Large intestine (tissue), 3 donors: ENCODE results near the gene ZFHX2. TPM values are rescaled to one million over a fixed set of nuclear protein-coding genes. Genes with fewer than 3 reads are reported as not detected.

Experiments
- DNase-seq, 2 donors: peaks; one replicate each; pipeline versions ENCODE4 v3.0.0 to v3.0.0-alpha.2; 2013
- H3K27ac ChIP-seq: one replicate; pipeline ENCODE4 v1.5.1; 2013; ENCODE audit warnings: low read length
- H3K27me3 ChIP-seq: 2 replicates; pipeline ENCODE4 v1.6.1; 2013; ENCODE audit warnings: low read length; ENCODE audit not compliant: control insufficient read depth, insufficient read depth
- H3K36me3 ChIP-seq: 2 replicates; pipeline ENCODE4 v1.6.1; 2013; ENCODE audit warnings: low read length; ENCODE audit not compliant: control insufficient read depth, insufficient read depth
- H3K4me1 ChIP-seq: one replicate; pipeline ENCODE4 v1.6.1; 2013; ENCODE audit warnings: low read length; ENCODE audit not compliant: control insufficient read depth, insufficient read depth
- H3K4me3 ChIP-seq: one replicate; pipeline ENCODE4 v1.5.1; 2013; ENCODE audit warnings: low read length
- H3K9me3 ChIP-seq: one replicate; pipeline ENCODE4 v1.6.1; 2013; ENCODE audit warnings: mild to moderate bottlenecking, low read depth, low read length, moderate library complexity; ENCODE audit not compliant: control insufficient read depth
- WGBS: methylation state at CpG from one replicate; pipeline ENCODE4 v1.1.5; 2013; ENCODE audit warnings: low lambda C conversion rate; ENCODE audit not compliant: insufficient coverage; 5-methylcytosine and 5-hydroxymethylcytosine counted together
- polyA plus RNA-seq: library from polyadenylated mRNA; unstranded; fragments of 120-200 nt; gene quantifications from one replicate; pipeline ENCODE4 v1.2.1, GENCODE V29; 2013

Gene ZFHX2
- polyA plus RNA-seq, 1 donor: 4.1 TPM

DNA sequence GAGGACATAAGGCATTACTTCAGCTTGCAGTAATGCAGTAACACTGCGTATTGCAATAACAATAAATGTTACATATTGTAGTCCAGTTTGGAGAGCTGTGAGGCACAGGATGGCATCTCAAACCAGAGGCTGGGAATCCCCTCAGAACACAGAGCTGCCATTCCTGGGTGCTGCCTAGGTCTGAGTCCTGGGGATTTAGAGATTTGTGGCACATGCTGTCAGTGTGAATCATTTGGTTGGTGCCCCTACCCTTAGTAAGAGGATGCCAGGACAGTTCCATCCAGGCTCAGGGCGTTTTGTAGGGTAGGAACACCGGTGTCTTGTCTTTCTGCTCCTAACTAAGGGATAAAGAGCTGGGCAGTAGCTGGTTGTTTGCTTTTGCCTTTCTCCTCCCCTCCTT lies 22.5 kb downstream of the ZFHX2 start:
- no peaks in the 10 kb centered on the region for H3K4me1 ChIP-seq
- no CpG with 5 or more reads among the region's 3 CpGs for WGBS

DNA sequence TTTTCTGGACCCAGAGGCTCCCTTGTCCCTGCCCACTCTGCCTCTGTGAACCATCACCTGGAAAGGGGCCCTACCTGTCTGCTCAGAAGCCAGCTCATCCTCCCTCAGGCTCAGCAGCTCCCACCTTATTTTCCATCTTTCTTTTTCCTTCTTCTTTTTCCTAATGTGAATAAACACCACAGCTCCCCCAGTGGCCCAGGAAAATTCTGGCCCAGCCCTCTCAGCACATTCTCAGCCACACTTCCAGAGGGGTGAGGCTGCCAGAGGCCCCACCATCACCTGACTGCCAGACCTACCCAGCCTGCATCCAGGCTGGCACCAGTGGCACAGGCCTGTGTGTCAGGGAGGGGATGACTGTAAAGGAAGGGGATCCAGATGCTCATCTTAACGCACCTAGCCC lies 23.0 kb downstream of the ZFHX2 start:
- Histone ChIP-seq H3K27me3 (no peaks in the 10 kb centered on the region), H3K9me3 (no peaks in the 10 kb centered on the region), H3K4me3 (no peak overlapping the region), H3K4me1 (no peaks in the 10 kb centered on the region), H3K27ac (no peak overlapping the region), H3K36me3 (no peaks in the 10 kb centered on the region)
- no peak for DNase-seq
- WGBS: no CpG with 5 or more reads among the region's 1 CpG

More for the DNA sequence above, 22.5 kb downstream of the ZFHX2 start:
- H3K27me3 ChIP-seq: no peaks in the 10 kb centered on the region
- no peaks in the 10 kb centered on the region for H3K9me3 ChIP-seq
- no peak overlapping the region for H3K4me3 ChIP-seq
- no peak for DNase-seq
- H3K36me3 ChIP-seq: no peaks in the 10 kb centered on the region
- no peak overlapping the region for H3K27ac ChIP-seq

DNA sequence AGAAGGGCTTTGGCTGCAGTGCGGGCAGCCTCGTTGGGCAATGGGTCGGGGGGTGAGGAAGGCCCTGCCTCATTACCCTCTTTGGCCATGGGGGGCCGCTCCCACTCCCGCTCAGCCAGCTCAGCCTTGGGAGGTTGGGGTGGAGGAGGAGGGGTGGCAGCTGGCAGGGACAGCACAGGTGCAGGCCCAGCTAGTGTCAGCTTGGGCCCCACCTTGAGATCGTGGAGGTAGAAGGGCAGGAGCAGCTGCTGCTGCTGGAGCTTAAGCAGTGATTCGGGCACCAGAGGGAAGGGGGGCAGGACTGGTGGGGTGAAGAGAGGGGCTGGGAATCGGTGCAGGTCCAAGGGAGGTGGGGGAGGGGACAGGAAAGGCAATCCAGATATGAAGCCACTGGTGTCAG lies 26.0 kb downstream of the ZFHX2 start:
- Histone ChIP-seq H3K36me3 (no peaks in the 10 kb centered on the region), H3K27ac (no peak overlapping the region), H3K9me3 (no peaks in the 10 kb centered on the region), H3K27me3 (no peaks in the 10 kb centered on the region), H3K4me1 (no peaks in the 10 kb centered on the region), H3K4me3 (no peak overlapping the region)
- DNase-seq: no peak
- WGBS: no CpG with 5 or more reads among the region's 8 CpGs

DNA sequence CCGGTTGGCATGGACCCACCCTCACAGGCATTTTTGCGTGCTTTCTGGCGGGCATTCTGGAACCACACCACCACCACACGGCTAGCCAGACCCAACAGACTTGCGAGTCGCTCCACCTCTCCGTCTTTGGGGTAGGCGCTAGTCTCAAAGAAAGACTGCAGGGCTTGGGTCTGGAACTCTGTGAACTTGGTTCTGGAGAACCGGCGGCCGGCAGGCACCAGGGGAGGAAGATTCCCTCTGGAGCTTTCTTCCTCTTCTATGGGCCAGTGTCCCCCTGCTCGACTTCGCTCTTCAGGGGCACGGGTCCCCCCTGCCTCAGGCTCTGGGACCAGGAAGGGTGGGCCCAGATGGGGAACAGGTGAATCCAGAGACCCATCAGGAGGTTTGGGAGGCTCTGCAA lies 26.6 kb downstream of the ZFHX2 start:
- no peak for DNase-seq
- no peaks in the 10 kb centered on the region for H3K4me1 ChIP-seq
- no peak overlapping the region for H3K4me3 ChIP-seq
- no peaks in the 10 kb centered on the region for H3K27me3 ChIP-seq
- H3K9me3 ChIP-seq: no peaks in the 10 kb centered on the region
- no peak overlapping the region for H3K27ac ChIP-seq
- no CpG with 5 or more reads among the region's 14 CpGs for WGBS
- no peaks in the 10 kb centered on the region for H3K36me3 ChIP-seq

DNA sequence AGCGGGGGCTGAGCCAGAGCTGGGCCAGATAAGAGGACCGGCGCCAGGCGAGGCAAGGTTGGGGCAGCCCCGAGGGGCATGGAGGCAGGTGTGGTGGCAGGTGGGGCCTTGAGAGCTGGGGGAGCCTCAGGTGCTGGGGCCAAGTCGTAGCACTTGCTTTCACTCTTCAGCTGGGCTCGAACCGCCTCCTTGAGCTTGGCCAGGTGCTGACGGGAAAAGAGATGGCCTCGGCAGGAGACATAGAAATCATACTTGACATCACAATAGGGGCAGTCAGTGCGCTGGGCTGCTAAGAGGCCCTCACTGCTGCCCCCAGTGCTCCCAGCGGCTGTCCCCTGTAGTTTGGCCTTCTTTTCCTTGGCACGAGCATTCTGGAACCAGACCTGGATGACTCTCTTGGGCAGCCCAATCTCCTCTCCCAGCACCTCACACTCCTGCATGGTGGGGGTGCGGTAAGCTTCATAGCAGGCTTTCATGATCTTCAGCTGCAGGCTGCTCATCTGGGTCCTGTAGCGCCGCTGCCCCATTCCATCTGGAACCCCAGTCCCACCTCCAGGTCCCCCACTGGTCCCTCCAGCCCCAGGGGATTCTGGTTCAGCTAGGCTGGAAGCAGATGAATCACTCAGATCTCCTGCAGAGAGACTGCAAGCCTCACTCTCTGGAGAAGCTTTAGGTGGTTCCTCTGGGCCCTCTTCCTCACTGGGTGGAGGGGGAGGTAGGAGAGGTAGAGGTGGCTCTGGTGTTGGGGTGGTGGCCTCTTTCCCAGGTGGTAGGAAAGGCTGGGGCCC lies 28.1 kb downstream of the ZFHX2 start:
- Histone ChIP-seq H3K4me1 (no peaks in the 10 kb centered on the region), H3K36me3 (no peaks in the 10 kb centered on the region), H3K27ac (no peak overlapping the region), H3K27me3 (no peaks in the 10 kb centered on the region), H3K4me3 (no peak overlapping the region), H3K9me3 (no peaks in the 10 kb centered on the region)
- DNase-seq: no peak
- no CpG with 5 or more reads among the region's 16 CpGs for WGBS

DNA sequence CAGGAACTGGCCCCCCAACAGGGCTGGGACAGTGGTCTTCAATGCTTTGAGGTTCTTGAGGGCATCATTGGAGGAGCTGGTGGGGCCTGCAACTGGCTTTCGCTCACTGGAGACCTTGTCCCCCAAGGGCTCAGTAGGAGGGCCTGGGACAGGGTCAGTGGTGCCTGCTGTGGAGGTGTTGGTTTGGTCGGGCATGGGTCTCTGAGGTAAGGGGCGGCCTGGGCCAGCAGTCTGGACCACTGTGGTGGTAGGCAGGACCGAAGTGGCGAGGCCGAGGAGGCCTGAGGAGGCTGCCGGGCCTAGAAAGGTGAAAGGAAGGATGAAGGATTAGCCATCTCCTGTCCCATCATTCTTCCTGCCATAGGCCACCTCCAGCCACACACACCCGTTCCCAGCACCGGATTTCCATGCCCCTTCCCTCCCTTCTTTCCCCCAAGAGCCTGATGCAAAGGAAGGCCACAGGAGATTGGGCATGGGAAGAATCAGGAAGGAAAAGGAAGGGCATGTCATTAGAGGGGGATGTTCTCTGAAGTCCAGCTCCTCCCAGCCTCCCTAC lies 28.8 kb downstream of the ZFHX2 start:
- no peak for DNase-seq
- H3K27me3 ChIP-seq: no peaks in the 10 kb centered on the region
- no peaks in the 10 kb centered on the region for H3K4me1 ChIP-seq
- H3K27ac ChIP-seq: no peak overlapping the region
- no peaks in the 10 kb centered on the region for H3K36me3 ChIP-seq
- WGBS: no CpG with 5 or more reads among the region's 9 CpGs
- no peak overlapping the region for H3K4me3 ChIP-seq
- no peaks in the 10 kb centered on the region for H3K9me3 ChIP-seq

DNA sequence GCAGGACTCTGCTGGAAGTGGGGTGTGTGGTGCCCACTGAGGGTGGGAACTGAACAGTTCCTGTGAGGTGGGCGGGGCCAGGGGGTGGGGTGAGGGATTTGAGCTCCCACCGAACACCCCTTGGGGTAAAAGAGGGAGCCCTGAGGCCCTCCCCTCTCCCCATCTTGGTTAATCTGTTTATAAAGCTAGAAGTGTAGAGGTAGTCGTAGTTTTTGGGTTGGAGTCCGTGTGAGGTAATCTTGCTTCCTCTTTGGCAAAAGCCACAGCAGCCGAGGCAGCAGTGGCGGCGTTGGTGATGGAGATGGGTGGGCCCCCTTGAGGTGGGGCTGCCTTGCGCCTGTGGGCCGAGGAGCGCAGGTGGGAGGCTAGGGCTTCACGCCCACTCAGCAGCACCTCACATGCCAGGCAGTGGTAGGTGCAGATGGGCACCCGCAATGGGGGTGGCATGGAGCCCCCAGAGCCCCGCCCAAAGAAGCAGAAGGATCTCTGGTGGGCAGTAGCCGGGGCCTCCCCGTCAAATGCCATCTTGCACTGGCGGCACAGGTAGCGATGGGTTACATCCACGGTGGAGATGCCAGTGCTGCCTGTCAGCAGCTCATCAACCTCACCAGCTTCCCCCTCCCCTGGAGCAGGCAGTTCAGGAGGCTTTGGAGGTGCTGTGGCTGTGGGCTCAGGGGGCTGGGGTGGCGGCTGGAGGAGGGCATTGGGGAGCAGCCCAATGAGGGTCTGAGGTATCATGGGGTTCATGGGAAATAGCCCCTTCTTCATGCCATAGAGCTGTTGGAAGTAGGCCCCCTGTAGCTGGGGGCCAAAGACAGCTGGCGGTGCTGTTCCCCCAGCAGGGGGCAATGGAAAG lies 29.6 kb downstream of the ZFHX2 start:
- Histone ChIP-seq H3K36me3 (no peaks in the 10 kb centered on the region), H3K4me1 (no peaks in the 10 kb centered on the region), H3K9me3 (no peaks in the 10 kb centered on the region), H3K4me3 (no peak overlapping the region), H3K27me3 (no peaks in the 10 kb centered on the region), H3K27ac (no peak overlapping the region)
- no CpG with 5 or more reads among the region's 20 CpGs for WGBS
- DNase-seq: no peak

DNA sequence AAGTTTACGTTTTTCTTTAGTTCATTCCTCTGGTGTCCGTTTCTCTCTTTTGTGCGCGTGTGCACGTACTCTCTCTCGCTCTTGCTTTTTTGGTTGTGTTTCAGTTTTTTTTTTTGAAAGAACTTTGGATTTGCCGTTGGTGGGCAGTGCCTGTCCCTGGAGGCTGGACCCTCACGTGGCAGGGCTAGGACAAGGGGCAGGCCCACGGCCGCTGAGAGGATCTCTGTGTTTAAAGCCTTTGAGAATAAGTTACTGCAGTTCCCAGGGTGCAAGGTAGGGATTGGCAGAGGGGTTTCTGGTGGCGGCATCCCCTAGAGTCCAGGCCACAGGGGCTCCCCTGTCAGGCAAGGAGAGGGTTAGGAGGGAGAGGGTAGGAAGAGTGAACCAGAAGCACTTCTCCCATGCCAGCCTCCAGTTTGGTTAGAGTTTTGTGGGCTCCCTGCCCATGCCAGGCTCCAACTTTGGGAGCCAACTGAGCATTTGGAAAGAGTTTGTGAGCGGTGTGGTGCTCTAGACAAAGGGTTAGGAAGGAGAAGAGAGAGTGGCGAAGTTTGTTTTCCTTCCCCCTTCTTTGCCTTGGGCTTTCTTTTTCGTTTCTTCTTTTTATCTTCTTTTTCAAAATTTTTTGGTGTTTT lies 30.5 kb downstream of the ZFHX2 start:
- Histone ChIP-seq H3K9me3 (no peaks in the 10 kb centered on the region), H3K27me3 (no peaks in the 10 kb centered on the region), H3K36me3 (no peaks in the 10 kb centered on the region), H3K4me1 (no peaks in the 10 kb centered on the region), H3K4me3 (no peak overlapping the region), H3K27ac (no peak overlapping the region)
- WGBS: 93% methylated on average over 4 of the region's 14 CpGs
- no peak for DNase-seq

DNA sequence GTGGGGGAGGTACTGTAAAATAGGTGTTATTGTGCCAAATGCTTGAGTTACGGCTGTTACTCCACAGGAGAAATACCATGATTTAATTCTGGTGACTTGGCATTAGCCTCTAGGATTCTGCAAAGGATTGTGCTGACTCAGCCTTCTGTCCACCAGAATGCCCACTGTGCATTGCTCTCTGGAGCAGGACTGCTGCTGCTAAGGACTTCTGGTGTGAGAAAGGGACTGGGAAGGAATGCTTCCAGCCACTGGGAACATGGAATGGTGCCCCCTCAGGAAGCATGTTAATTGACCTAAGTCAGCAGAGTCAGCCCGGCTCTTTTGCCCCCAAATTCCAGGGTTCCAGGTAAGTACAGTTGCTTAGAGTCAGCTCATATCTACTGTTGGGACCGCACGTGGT lies 32.9 kb downstream of the ZFHX2 start:
- Histone ChIP-seq H3K9me3 (no peaks in the 10 kb centered on the region), H3K4me1 (no peaks in the 10 kb centered on the region), H3K27ac (no peak overlapping the region), H3K4me3 (no peak overlapping the region), H3K27me3 (no peaks in the 10 kb centered on the region), H3K36me3 (no peaks in the 10 kb centered on the region)
- no CpG with 5 or more reads among the region's 4 CpGs for WGBS
- no peak for DNase-seq

DNA sequence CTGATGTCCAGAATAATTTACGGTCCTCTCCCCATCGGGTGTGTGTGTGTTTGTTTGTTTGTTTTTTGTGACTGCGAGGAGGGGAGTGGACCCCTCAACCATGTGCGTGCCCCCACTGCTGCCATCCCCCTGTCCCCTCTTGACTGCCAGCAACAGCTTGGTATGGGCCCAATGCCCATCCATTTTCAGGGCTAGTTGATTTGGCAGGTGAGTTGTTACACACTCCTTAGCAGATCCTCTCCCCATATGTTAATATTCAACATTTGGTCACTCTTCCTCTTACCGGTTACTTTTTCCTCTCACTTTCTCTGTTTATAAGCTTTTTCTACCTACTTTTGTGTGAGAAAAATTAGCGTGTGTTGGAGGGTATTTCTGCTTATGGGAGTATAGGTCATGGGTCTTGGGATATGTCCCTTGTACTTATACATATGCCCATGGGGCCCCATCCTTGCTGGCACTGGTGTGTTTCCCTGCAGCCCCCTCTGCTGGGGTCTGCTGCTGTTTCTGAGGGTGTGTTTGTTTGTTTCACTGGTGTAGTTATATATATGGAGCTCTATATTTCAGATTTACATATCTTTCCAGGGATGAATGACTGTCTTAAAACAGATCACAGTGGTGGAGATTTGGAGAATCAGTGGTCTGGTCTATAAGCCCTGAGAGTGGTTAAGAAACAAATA lies 33.8 kb downstream of the ZFHX2 start:
- no peaks in the 10 kb centered on the region for H3K4me1 ChIP-seq
- no peak for DNase-seq
- H3K9me3 ChIP-seq: no peaks in the 10 kb centered on the region
- H3K27me3 ChIP-seq: no peaks in the 10 kb centered on the region
- no peaks in the 10 kb centered on the region for H3K36me3 ChIP-seq
- no peak overlapping the region for H3K4me3 ChIP-seq
- 72% methylated on average over 2 of the region's 6 CpGs for WGBS
- no peak overlapping the region for H3K27ac ChIP-seq
